ENCODE data around the gene SMARCC2.

The SMARCC2 gene

GRCh38 chr12:56129942-56130495 is 59.3 kb downstream of the SMARCC2 start:
- no peak for TF ChIP-seq CTCF (IDR thresholded peaks at IDR 0.05; ENCODE audit: insufficient read depth, low read depth, low read length, missing control alignments)
- H3K4me3 ChIP-seq (ENCODE audit: low read depth, low read length), result peak overlapping the region; percentile 92; the same call in 1 of the 2 replicates

GRCh38 chr12:56129206-56129941 is 59.9 kb downstream of the SMARCC2 start:
- TF ChIP-seq CTCF (IDR thresholded peaks at IDR 0.05; ENCODE audit: insufficient read depth, low read depth, low read length, missing control alignments), result no peak
- H3K4me3 ChIP-seq (ENCODE audit: low read depth, low read length), result peak overlapping the region; percentile 92
- DNase-seq (ENCODE audit: low read depth), result peak; percentile 81

More at GRCh38 chr12:56129942-56130495, 59.3 kb downstream of the SMARCC2 start:
- DNase-seq (ENCODE audit: low read depth), result no peak

- H3K4me3 ChIP-seq (ENCODE audit: low read depth, low read length), result peak overlapping the region; percentile 92
- no peak for TF ChIP-seq CTCF (IDR thresholded peaks at IDR 0.05; ENCODE audit: insufficient read depth, low read depth, low read length, missing control alignments)
- peak; percentile 24 for DNase-seq (ENCODE audit: low read depth)
Observed at GRCh38 chr12:56128670-56129205, 60.5 kb downstream of the SMARCC2 start.

- TF ChIP-seq CTCF (IDR thresholded peaks at IDR 0.05; ENCODE audit: insufficient read depth, low read depth, low read length, missing control alignments), result no peak
- H3K4me3 ChIP-seq (ENCODE audit: low read depth, low read length), result peak within 1 kb of the TSS; percentile 92
- DNase-seq (ENCODE audit: low read depth), result peak; percentile 100
Observed at GRCh38 chr12:56127888-56128669, 61.2 kb downstream of the SMARCC2 start, which contains the start of gene ESYT1. Gene ESYT1, plus strand, starts transcription at chr12:56128267. Its CDS starts 53 bp downstream, at chr12:56128320.

GRCh38 chr12:56127485-56127887 is 61.8 kb downstream of the SMARCC2 start:
- peak overlapping the region; percentile 92 for H3K4me3 ChIP-seq (ENCODE audit: low read depth, low read length)
- TF ChIP-seq CTCF (IDR thresholded peaks at IDR 0.05; ENCODE audit: insufficient read depth, low read depth, low read length, missing control alignments), result no peak
- no peak for DNase-seq (ENCODE audit: low read depth)

GRCh38 chr12:56126732-56127239 is 62.5 kb downstream of the SMARCC2 start:
- peak; percentile 41 for DNase-seq (ENCODE audit: low read depth)
- TF ChIP-seq CTCF (IDR thresholded peaks at IDR 0.05; ENCODE audit: insufficient read depth, low read depth, low read length, missing control alignments), result no peak
- H3K4me3 ChIP-seq (ENCODE audit: low read depth, low read length), result no peak overlapping the region
